ENCODE results near the gene KLHL33. TPM values are rescaled to one million over a fixed set of nuclear protein-coding genes. Genes with fewer than 3 reads are reported as not detected.

Gene KLHL33
- total RNA-seq, 4 donors from 2014 or later: 0.27 to 2.0 (median 0.36) TPM

- no peak for DNase-seq
- H3K4me1 ChIP-seq: peaks cover 5 to 6% of the 10 kb centered on the region in 2 donors
- no peaks in the 10 kb centered on the region for H3K27me3 ChIP-seq
- no peaks in the 10 kb centered on the region for H3K36me3 ChIP-seq
- intact Hi-C loops (cut with DNase I): no loop called here
- WGBS, 2 donors: 27 to 35% methylated on average over 5 of the region's 5 CpGs
- TF ChIP-seq CTCF (IDR thresholded peaks at IDR 0.05) (no peak), POLR2A (IDR thresholded peaks at IDR 0.05) (no peak)
- H3K27ac ChIP-seq: no peak overlapping the region
- no peaks in the 10 kb centered on the region for H3K9me3 ChIP-seq
- H3K4me3 ChIP-seq (replicated peaks in 1 of 3): no peak overlapping the region
Observed at GRCh38 chr14:20428802-20429201, 7.2 kb downstream of the KLHL33 start.

- Histone ChIP-seq H3K27me3 (no peaks in the 10 kb centered on the region), H3K36me3 (no peaks in the 10 kb centered on the region), H3K4me1 (peaks cover 5 to 6% of the 10 kb centered on the region in 2 donors), H3K9me3 (no peaks in the 10 kb centered on the region), H3K27ac (peak overlapping the region in 1 of 3 donors; percentile 23), H3K4me3 (replicated peaks in 1 of 3) (no peak overlapping the region)
- no peak for DNase-seq
- 81% methylated on average over 5 of the region's 5 CpGs for WGBS, 2 donors
- TF ChIP-seq POLR2A (IDR thresholded peaks at IDR 0.05): no peak
- TF ChIP-seq CTCF (IDR thresholded peaks at IDR 0.05): no peak
- intact Hi-C loops (cut with DNase I): no loop called here
Observed at GRCh38 chr14:20428010-20428365, 8.0 kb downstream of the KLHL33 start.

GRCh38 chr14:20427231-20428009 lies 8.5 kb downstream of the KLHL33 start:
- peaks cover 5 to 6% of the 10 kb centered on the region in 2 donors for H3K4me1 ChIP-seq
- no peak for DNase-seq
- no peaks in the 10 kb centered on the region for H3K36me3 ChIP-seq
- intact Hi-C loops (cut with DNase I): no loop called here
- no peak overlapping the region for H3K4me3 ChIP-seq (replicated peaks in 1 of 3)
- no peak overlapping the region for H3K27ac ChIP-seq
- no peaks in the 10 kb centered on the region for H3K27me3 ChIP-seq
- WGBS, 2 donors: 78 to 82% methylated on average over 5 of the region's 5 CpGs
- TF ChIP-seq CTCF (IDR thresholded peaks at IDR 0.05) (no peak), POLR2A (IDR thresholded peaks at IDR 0.05) (no peak)
- H3K9me3 ChIP-seq: no peaks in the 10 kb centered on the region

- WGBS, 2 donors: 36% methylated on average over 2 of the region's 2 CpGs
Observed at GRCh38 chr14:20424851-20425250, 11.1 kb downstream of the KLHL33 start.

More at GRCh38 chr14:20424851-20425250, 11.1 kb downstream of the KLHL33 start:
- Histone ChIP-seq H3K36me3 (no peaks in the 10 kb centered on the region), H3K27me3 (no peaks in the 10 kb centered on the region), H3K9me3 (no peaks in the 10 kb centered on the region), H3K4me3 (replicated peaks in 1 of 3) (no peak overlapping the region), H3K4me1 (no peaks in the 10 kb centered on the region), H3K27ac (no peak overlapping the region)
- TF ChIP-seq CTCF (IDR thresholded peaks at IDR 0.05) (no peak), POLR2A (IDR thresholded peaks at IDR 0.05) (no peak)
- intact Hi-C loops (cut with DNase I): no loop called here
- DNase-seq: no peak
